Thoracic aorta (tissue), 2 donors: ENCODE results near the gene KLHL3. TPM values are rescaled to one million over a fixed set of nuclear protein-coding genes. Genes with fewer than 3 reads are reported as not detected.

Experiments used
- ATAC-seq: fragments of 150-250 bp; one replicate; pipeline ENCODE4 v1.8.0; 2017; ENCODE audit warnings: low read depth; ENCODE audit not compliant: insufficient number of reproducible peaks, low FRiP score
- DNase-seq: peaks from one replicate; pipeline ENCODE4 v3.0.0-alpha.2; 2020; ENCODE audit warnings: low spot score
- H3K27ac ChIP-seq, 2 donors: fragments of 200-600 bp; sonication (generic); 1 replicate in 1 of 2; 2 replicates in 1 of 2; pipeline ENCODE4 v1.5.1; 2016; ENCODE audit warnings: mild to moderate bottlenecking in 2 of 2, moderate library complexity in 2 of 2
- H3K27me3 ChIP-seq: fragments of 200-600 bp; sonication (generic); replicated peaks from 2 replicates; pipeline ENCODE4 v1.6.0; 2016; ENCODE audit warnings: mild to moderate bottlenecking; ENCODE audit not compliant: insufficient read depth
- H3K36me3 ChIP-seq: fragments of 200-600 bp; sonication (generic); one replicate; pipeline ENCODE4 v1.5.1; 2016
- H3K4me1 ChIP-seq, 2 donors: fragments of 200-600 bp; sonication (generic); 1 replicate in 1 of 2; 2 replicates in 1 of 2; pipeline versions ENCODE4 v1.5.1 to v1.6.0; 2016; ENCODE audit warnings: low read depth in 2 of 2, mild to moderate bottlenecking in 1 of 2; ENCODE audit not compliant: control insufficient read depth in 1 of 2
- H3K4me3 ChIP-seq: fragments of 200-600 bp; sonication (generic); 2 replicates; pipeline ENCODE4 v1.5.1; 2016; ENCODE audit warnings: mild to moderate bottlenecking
- H3K9me3 ChIP-seq: fragments of 200-600 bp; sonication (generic); 2 replicates; pipeline ENCODE4 v1.5.1; 2016
- total RNA-seq, 2 donors: library from RNA; depleted of rRNA; stranded (reverse); fragments of >200 nt; gene quantifications; one replicate each; pipeline versions ENCODE4 v1.1.0 to v1.2.3, GENCODE V29; 2016
- TF ChIP-seq, protein P1 (sequence below): fragments of 200-600 bp; sonication (generic); IDR thresholded peaks from one replicate; pipeline ENCODE4 v1.5.1; 2019; ENCODE audit warnings: antibody characterized with exemption

The KLHL3 gene
- total RNA-seq, 2 donors from 2014 or later: 9.1 to 12.8 TPM

DNA sequence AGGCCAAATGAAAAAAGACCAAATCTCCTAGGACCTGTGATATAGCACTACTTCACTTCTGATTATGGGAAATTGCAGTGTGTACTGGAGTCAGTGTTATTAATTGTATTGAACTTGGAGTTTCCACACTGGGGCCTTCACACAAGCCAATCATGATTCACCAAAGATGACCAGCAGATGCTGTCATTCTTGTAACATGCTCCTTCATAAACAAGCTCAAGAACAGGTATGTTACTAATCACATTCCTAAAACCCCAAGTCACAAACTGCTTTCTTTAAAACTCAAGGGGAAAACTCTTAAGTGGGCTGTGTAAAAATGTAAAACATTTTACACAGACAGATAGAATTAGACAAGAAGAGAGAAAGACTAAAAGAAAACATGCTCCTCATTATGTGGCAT, 5.6 kb downstream of the KLHL3 start:
- no peaks in the 10 kb centered on the region for H3K36me3 ChIP-seq
- H3K4me1 ChIP-seq: peaks cover 4 to 15% of the 10 kb centered on the region in 2 donors
- ATAC-seq (no peak), DNase-seq (no peak)
- TF ChIP-seq, protein P1, sequence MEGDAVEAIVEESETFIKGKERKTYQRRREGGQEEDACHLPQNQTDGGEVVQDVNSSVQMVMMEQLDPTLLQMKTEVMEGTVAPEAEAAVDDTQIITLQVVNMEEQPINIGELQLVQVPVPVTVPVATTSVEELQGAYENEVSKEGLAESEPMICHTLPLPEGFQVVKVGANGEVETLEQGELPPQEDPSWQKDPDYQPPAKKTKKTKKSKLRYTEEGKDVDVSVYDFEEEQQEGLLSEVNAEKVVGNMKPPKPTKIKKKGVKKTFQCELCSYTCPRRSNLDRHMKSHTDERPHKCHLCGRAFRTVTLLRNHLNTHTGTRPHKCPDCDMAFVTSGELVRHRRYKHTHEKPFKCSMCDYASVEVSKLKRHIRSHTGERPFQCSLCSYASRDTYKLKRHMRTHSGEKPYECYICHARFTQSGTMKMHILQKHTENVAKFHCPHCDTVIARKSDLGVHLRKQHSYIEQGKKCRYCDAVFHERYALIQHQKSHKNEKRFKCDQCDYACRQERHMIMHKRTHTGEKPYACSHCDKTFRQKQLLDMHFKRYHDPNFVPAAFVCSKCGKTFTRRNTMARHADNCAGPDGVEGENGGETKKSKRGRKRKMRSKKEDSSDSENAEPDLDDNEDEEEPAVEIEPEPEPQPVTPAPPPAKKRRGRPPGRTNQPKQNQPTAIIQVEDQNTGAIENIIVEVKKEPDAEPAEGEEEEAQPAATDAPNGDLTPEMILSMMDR: no peak
- no peak overlapping the region for H3K4me3 ChIP-seq
- no peaks in the 10 kb centered on the region for H3K9me3 ChIP-seq
- H3K27ac ChIP-seq: no peak overlapping the region
- H3K27me3 ChIP-seq: no peaks in the 10 kb centered on the region

DNA sequence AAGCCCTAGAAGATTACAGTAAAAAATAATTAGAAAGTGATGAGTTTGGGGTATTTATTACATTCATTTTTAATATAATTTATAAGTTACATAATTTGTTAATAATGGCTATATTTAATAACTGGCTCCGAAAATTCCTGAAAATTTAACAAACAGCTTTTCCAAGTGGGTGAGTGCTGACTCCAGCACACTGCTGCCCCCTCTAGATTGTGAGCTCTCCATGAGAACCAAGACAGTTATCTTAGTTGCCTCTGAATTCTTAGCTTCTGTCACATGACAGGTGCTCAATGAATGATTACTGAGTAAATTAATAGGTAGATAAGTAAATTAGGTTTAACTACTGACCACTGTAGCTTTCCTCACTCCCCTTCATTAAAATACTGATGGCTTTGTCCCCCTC, 7.8 kb downstream of the KLHL3 start:
- H3K27ac ChIP-seq: no peak overlapping the region
- no peak for DNase-seq
- H3K4me3 ChIP-seq: no peak overlapping the region
- TF ChIP-seq, protein P1: no peak
- H3K36me3 ChIP-seq: no peaks in the 10 kb centered on the region
- peaks cover 0 to 4% of the 10 kb centered on the region in 2 donors for H3K4me1 ChIP-seq
- no peak for ATAC-seq
- H3K9me3 ChIP-seq: peaks cover 4% of the 10 kb centered on the region
- H3K27me3 ChIP-seq: no peaks in the 10 kb centered on the region

DNA sequence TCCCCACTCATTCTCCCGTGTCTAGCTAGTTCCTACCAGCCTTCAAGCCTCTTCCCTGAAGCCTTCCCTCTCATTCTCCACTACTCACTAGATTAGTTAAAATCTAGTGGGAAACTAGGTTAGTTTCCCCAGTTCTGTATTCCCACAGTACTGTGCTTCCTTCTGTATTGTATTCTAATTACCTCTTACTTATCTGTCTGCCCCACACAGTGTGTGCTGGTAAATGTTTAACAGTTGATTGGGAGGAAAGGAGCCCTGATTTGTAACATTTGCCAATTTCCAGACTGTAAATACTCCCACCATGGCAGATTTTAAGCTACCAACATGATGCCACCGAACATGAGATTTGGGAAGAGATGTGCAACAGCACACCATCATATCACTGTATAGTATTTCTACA, 8.3 kb downstream of the KLHL3 start:
- no peaks in the 10 kb centered on the region for H3K36me3 ChIP-seq
- H3K27ac ChIP-seq: no peak overlapping the region
- peaks cover 5% of the 10 kb centered on the region for H3K9me3 ChIP-seq
- no peaks in the 10 kb centered on the region for H3K27me3 ChIP-seq
- no peak overlapping the region for H3K4me3 ChIP-seq
- H3K4me1 ChIP-seq: peaks cover 0 to 4% of the 10 kb centered on the region in 2 donors
- no peak for DNase-seq
- TF ChIP-seq, protein P1: no peak
- ATAC-seq: no peak

DNA sequence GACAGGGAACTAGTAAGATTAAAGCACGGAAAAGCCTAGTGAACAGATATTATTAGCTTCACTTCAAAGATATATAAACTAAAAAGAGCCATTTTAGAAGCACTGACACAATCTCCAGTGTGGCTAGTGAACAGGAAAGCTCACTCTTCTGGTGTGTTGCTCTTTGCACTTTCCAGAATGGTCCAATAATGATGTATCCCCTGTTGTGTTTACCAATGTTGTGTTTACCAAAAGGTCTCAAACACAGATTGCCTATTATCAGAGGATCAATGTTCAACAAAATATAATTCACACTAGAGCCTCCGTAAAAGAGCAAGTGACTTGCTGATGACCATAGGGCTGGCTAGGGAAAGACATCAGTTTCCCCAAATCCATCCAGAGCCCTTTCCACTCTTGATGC, 11.6 kb downstream of the KLHL3 start:
- no peak overlapping the region for H3K4me3 ChIP-seq
- H3K4me1 ChIP-seq: no peaks in the 10 kb centered on the region
- no peaks in the 10 kb centered on the region for H3K27me3 ChIP-seq
- DNase-seq (no peak), ATAC-seq (no peak)
- no peak overlapping the region for H3K27ac ChIP-seq
- TF ChIP-seq, protein P1: no peak
- H3K36me3 ChIP-seq: no peaks in the 10 kb centered on the region
- H3K9me3 ChIP-seq: peaks cover 5% of the 10 kb centered on the region

DNA sequence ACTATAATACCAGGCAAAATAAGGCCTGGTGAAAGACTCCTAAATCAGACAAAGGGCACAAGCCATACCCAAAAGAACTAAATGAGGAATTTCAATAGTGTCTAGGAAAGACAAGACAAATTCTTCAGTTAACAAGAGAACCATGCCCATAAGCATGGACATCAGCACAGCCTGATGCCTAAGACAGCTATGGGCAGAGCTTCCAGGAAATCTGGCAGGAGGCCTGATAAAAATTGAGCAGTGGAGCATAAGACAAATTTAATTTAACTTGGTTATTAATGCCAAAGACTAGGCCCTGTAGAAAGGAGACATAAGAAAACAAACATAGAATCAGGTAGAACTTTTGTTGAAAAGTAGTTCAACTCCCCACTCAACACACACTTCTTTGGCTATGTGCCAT, 17.3 kb downstream of the KLHL3 start:
- TF ChIP-seq, protein P1: no peak
- H3K27ac ChIP-seq: peak overlapping the region in 1 of 2 donors; percentile 13
- no peaks in the 10 kb centered on the region for H3K36me3 ChIP-seq
- no peak overlapping the region for H3K4me3 ChIP-seq
- ATAC-seq: no peak
- peaks cover 4 to 10% of the 10 kb centered on the region in 2 donors for H3K4me1 ChIP-seq
- H3K27me3 ChIP-seq: no peaks in the 10 kb centered on the region
- H3K9me3 ChIP-seq: peaks cover 5% of the 10 kb centered on the region
- DNase-seq: no peak
